SJCRH30 (cell line): ENCODE data around the gene BFAR. TPM values are rescaled to one million over a fixed set of nuclear protein-coding genes. Genes with fewer than 3 reads are reported as not detected.
"Not testable (repeated sequence)": the region's sequence is repeated elsewhere in the genome, so short reads cannot be mapped to it uniquely, and the experiment has no call there.

Source experiments
- DNase-seq, 2 experiments: peaks; one replicate each; pipeline ENCODE4 v3.0.0-alpha.2; 2015 to 2020
- H3K27ac ChIP-seq: fragments of 250-450 bp; sonication (Bioruptor Pico); 2 replicates; pipeline ENCODE4 v1.5.1; 2020; ENCODE audit warnings: mild to moderate bottlenecking, moderate library complexity
- H3K27me3 ChIP-seq: fragments of 250-450 bp; sonication (Bioruptor Pico); 2 replicates; pipeline ENCODE4 v1.5.1; 2020; ENCODE audit warnings: mild to moderate bottlenecking, moderate library complexity
- H3K36me3 ChIP-seq: fragments of 250-450 bp; sonication (Bioruptor Pico); 2 replicates; pipeline ENCODE4 v1.5.1; 2020; ENCODE audit warnings: mild to moderate bottlenecking, moderate library complexity
- H3K4me1 ChIP-seq: fragments of 250-450 bp; sonication (Bioruptor Pico); 2 replicates; pipeline ENCODE4 v1.5.1; 2020; ENCODE audit warnings: mild to moderate bottlenecking, moderate library complexity
- H3K4me3 ChIP-seq: fragments of 250-450 bp; sonication (Bioruptor Pico); 2 replicates; pipeline ENCODE4 v1.5.1; 2020; ENCODE audit warnings: mild to moderate bottlenecking, moderate library complexity
- H3K9me3 ChIP-seq: fragments of 250-450 bp; sonication (Bioruptor Pico); replicated peaks from 2 replicates; pipeline ENCODE4 v1.5.1; 2020; ENCODE audit warnings: mild to moderate bottlenecking, moderate library complexity
- total RNA-seq: library from RNA; depleted of rRNA; stranded (reverse); fragments of >200 nt; shearing (Covaris generic); gene quantifications from 2 replicates; pipeline ENCODE4 v1.2.3, GENCODE V29; 2014; rRNA removed

Gene BFAR
- total RNA-seq, 1 experiment from 2014 or later: 71.4 TPM

DNA sequence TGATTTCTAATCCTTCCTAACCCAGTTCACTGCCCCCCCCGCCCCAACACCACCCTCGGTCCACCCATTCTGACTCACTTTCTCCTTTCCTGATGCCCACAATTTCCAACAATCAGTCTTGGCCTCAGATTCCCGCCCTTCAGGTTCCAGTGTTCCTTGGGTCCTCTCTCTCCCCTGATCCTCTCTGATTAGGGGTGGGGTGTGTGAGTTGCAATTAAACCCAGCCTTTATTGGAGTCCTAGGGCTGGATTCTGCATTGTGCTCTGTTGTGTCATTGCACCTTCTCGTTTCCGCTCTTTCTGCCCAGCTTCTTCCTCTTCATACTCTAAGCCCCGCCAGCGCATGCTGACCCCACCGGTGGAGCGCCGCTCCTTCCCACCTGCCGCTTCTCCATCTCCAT is 69.9 kb downstream of the BFAR start:
- not testable (repeated sequence) for H3K4me3 ChIP-seq, H3K27me3 ChIP-seq, DNase-seq, H3K27ac ChIP-seq, H3K4me1 ChIP-seq, H3K36me3 ChIP-seq, H3K9me3 ChIP-seq

DNA sequence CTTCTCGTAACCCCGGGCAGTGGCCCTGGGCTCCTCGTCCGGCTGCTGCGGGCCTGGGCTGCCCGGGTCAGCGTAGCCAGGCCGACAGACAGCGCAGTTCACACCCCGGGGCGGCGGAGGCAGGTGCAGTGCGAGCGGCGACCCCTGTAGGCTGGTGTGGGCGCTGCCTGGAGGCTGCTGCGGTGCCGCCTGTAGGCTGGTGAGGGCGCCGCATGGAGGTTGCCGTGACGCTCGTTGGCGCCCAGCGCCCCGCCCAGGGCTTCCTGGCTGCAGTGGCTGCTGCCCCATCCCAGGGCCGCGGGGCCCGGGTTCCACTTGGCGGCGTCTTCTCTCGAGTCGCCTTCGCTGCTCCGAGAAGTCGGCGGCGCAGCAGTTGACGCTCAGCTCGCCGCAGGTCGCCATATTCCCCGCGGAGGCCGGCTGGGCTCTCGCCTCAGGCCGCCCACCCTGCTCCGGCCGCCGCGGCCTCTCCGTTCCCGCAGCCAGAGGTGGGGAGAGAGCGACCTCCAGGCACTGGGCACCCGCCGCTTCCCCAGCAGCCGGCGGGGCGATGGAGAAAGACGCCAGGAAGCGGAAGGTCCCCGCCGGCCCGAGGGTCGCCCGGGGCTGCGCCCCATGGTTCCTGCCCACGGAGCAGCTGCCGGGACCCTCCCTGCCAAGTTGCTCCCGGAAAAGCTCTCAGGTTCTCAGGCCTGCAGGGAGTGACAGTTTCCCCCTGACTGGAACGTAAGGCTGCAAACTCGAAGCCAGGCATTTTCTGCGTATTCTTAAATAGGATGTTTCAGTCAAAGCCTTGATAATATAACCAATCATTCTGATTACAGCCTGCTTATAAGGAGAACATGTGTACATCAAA is 70.6 kb downstream of the BFAR start, which contains the start of gene NPIPA3:
Gene NPIPA3 (plus strand): TSS at position 256 of the 856 bp plus-strand sequence. CDS start 5,533 bp downstream, outside the sequence.
- H3K27me3 ChIP-seq, H3K36me3 ChIP-seq, H3K4me3 ChIP-seq, H3K4me1 ChIP-seq, DNase-seq, H3K27ac ChIP-seq, H3K9me3 ChIP-seq: not testable (repeated sequence)

Other genes starting within 250 kb of the BFAR start
- 31.0 and 31.9 TPM in 2 replicates for gene PARN, start 2.7 kb upstream of the BFAR start, total RNA-seq
- gene PLA2G10, start 61.4 kb downstream of the BFAR start, total RNA-seq: not detected in 2 replicates
- 1.8 and 3.2 TPM in 2 replicates for gene NPIPA3, start 70.5 kb downstream of the BFAR start, total RNA-seq
- gene NPIPA2, start 109.6 kb downstream of the BFAR start, total RNA-seq: 0.71 TPM in 1 of 2 replicates, not detected in the other
- 115 and 132 TPM in 2 replicates for gene NOMO1, start 200.8 kb downstream of the BFAR start, total RNA-seq